Measurements from ENCODE around the gene LARP4B.

DNA sequence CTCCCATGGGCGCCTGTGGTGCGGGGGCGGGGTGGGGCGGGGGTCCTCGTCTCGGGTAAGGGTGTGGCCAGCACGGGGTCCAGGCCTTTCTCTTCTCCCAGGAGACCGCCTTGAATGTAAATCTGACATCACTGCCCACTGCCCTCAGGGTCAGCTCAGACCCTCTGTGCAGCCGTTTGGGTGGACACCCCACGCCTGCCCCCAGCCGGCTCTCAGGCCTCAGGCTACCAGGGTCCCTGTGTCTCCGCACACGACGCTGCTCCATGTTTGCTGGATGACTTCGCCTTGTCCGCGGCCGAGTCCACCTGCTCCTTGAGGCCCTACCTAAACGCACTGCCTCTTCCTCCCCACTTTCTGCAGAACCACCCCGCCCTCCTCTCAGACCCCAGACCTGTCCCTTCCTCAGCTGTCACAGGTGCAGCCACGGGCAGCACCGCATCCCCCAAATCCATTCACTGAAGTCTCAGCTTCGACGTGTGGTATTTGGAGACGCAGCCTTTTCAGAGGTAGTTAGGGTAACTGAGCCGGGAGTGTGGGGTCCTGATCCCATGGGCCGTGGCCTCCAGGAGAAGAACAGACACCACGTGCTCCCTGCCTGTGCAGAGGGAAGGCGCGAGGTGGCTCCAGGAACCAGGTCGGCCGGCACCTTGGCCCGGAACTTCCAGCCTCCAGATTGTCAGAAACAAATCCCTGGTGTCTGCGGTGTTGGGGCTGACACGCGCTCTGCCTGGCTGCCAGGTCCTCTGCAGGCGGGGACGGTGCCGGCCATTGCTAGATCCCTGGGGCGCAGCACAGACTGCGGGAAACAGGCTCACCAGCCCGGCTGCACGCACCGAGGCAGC, 144.7 kb downstream of the LARP4B start:
- TF ChIP-seq, protein P1, sequence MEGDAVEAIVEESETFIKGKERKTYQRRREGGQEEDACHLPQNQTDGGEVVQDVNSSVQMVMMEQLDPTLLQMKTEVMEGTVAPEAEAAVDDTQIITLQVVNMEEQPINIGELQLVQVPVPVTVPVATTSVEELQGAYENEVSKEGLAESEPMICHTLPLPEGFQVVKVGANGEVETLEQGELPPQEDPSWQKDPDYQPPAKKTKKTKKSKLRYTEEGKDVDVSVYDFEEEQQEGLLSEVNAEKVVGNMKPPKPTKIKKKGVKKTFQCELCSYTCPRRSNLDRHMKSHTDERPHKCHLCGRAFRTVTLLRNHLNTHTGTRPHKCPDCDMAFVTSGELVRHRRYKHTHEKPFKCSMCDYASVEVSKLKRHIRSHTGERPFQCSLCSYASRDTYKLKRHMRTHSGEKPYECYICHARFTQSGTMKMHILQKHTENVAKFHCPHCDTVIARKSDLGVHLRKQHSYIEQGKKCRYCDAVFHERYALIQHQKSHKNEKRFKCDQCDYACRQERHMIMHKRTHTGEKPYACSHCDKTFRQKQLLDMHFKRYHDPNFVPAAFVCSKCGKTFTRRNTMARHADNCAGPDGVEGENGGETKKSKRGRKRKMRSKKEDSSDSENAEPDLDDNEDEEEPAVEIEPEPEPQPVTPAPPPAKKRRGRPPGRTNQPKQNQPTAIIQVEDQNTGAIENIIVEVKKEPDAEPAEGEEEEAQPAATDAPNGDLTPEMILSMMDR (IDR thresholded peaks at IDR 0.05; ENCODE audit: low read depth, low read length, poor library complexity, severe bottlenecking), result no peak
- no peak for TF ChIP-seq EZH2phosphoT487 (IDR thresholded peaks at IDR 0.05; ENCODE audit: borderline replicate concordance, low read length)

Data from DOHH2 (cell line).